Thyroid gland (tissue), 4 donors: Measurements from ENCODE around the gene ROPN1. TPM values are rescaled to one million over a fixed set of nuclear protein-coding genes. Genes with fewer than 3 reads are reported as not detected.
A peak's percentile ranks its signal among the peaks of the same experiment; 100 is the strongest.
"Not testable (repeated sequence)": the region's sequence is repeated elsewhere in the genome, so short reads cannot be mapped to it uniquely, and the experiment has no call there.

ENCODE experiments used
- DNase-seq, 2 donors: peaks; one replicate each; pipeline ENCODE4 v3.0.0-alpha.2; 2019
- H3K27ac ChIP-seq, 3 donors: fragments of 200-600 bp; sonication (generic); 1 replicate in 2 of 3; 2 replicates in 1 of 3; pipeline ENCODE4 v1.5.1; 2016 to 2019; ENCODE audit warnings: mild to moderate bottlenecking in 1 of 3, moderate library complexity in 1 of 3
- H3K27me3 ChIP-seq: fragments of 200-600 bp; sonication (generic); one replicate; pipeline ENCODE4 v1.5.1; 2019
- H3K36me3 ChIP-seq, 2 donors: fragments of 200-600 bp; sonication (generic); one replicate each; pipeline ENCODE4 v1.5.1; 2016 to 2019
- H3K4me1 ChIP-seq, 2 donors: fragments of 200-600 bp; sonication (generic); one replicate each; pipeline ENCODE4 v1.5.1; 2017 to 2019
- H3K4me3 ChIP-seq, 3 donors: fragments of 200-600 bp; sonication (generic); replicated peaks in 1 of 3; 1 replicate in 2 of 3; 2 replicates in 1 of 3; pipeline ENCODE4 v1.5.1; 2016; ENCODE audit warnings: mild to moderate bottlenecking in 1 of 3
- H3K9me3 ChIP-seq: fragments of 200-600 bp; sonication (generic); one replicate; pipeline ENCODE4 v1.5.1; 2017
- POLR2A ChIP-seq, 2 donors: fragments of 450-650 bp; IDR thresholded peaks; one replicate each; pipeline ENCODE4 v1.6.1; 2017; ENCODE audit warnings: antibody characterized with exemption in 2 of 2, mild to moderate bottlenecking in 2 of 2, moderate library complexity in 1 of 2
- WGBS, 2 donors: methylation state at CpG; one replicate each; pipeline ENCODE4 v1.1.5; 2017; 5-methylcytosine and 5-hydroxymethylcytosine counted together
- intact Hi-C: fragments of 100-400 bp; cut with DNase I; formaldehyde crosslinking; loops from one replicate; pipeline ENCODE4 v1.15.1; 2023
- total RNA-seq, 4 donors: library from RNA; depleted of rRNA; stranded (reverse); fragments of >200 nt; gene quantifications; one replicate each; pipeline ENCODE4 v1.2.3, GENCODE V29; 2016
- TF ChIP-seq, protein P1 (sequence below), 6 experiments: fragments of 200-600 bp in 3 of 6; fragments of 450-650 bp in 3 of 6; sonication (generic) in 3 of 6; IDR thresholded peaks; one replicate each; pipeline ENCODE4 v1.5.1; 2016 to 2019; ENCODE audit warnings: antibody characterized with exemption in 6 of 6, mild to moderate bottlenecking in 2 of 6, inconsistent platforms in 1 of 6, moderate library complexity in 1 of 6

ROPN1 gene
- total RNA-seq, 4 donors from 2014 or later = 0.54 TPM; not detected in 3

DNA sequence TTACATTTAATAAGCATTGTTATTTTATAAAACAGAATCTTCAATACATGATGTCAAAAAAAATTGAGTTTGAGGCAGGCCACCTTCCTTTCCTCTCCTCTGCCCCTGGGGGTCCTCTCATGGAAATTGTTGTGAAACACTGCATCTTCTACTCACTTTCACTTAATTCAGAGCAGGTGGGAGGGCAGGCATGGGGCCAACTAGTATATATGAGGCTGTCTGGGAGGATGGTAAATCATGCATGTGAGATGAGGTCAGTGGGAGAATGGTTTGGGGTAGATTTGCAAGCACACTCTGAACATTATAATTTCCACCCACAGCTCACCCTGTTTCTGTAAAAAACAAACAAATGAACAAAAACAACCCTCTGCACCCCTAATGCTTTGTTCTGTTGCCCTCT, 20.5 kb downstream of the ROPN1 start:
- intact Hi-C loops = no loop called here
- Histone ChIP-seq H3K9me3 (no peaks in the 10 kb centered on the region), H3K36me3 (no peaks in the 10 kb centered on the region), H3K27me3 (no peaks in the 10 kb centered on the region), H3K4me1 (no peaks in the 10 kb centered on the region), H3K27ac (no peak overlapping the region), H3K4me3 (no peak overlapping the region)
- no peak for DNase-seq
- TF ChIP-seq, protein P1, sequence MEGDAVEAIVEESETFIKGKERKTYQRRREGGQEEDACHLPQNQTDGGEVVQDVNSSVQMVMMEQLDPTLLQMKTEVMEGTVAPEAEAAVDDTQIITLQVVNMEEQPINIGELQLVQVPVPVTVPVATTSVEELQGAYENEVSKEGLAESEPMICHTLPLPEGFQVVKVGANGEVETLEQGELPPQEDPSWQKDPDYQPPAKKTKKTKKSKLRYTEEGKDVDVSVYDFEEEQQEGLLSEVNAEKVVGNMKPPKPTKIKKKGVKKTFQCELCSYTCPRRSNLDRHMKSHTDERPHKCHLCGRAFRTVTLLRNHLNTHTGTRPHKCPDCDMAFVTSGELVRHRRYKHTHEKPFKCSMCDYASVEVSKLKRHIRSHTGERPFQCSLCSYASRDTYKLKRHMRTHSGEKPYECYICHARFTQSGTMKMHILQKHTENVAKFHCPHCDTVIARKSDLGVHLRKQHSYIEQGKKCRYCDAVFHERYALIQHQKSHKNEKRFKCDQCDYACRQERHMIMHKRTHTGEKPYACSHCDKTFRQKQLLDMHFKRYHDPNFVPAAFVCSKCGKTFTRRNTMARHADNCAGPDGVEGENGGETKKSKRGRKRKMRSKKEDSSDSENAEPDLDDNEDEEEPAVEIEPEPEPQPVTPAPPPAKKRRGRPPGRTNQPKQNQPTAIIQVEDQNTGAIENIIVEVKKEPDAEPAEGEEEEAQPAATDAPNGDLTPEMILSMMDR (IDR thresholded peaks at IDR 0.05) = no peak

DNA sequence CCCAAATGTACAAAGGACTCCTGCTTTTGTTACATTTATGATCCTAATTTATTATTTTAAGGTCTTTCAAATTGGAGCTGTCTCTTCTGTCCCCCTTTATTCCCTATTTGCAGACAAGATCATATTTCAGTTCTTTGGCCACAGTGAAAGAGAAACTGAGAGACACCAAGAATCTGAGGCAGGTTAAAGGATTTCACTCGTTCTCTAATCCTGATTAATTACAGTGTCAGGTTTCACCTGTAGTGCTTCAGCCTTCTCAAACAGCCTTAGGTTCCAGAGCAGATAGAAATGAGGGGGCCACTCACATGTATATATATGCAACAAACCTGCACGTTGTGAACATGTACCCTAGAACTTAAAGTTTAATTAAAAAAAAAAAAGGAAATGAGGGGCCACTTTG, 24.7 kb downstream of the ROPN1 start:
- H3K4me3 ChIP-seq, intact Hi-C loops, H3K27ac ChIP-seq, H3K4me1 ChIP-seq, H3K36me3 ChIP-seq, H3K9me3 ChIP-seq, H3K27me3 ChIP-seq, DNase-seq: not testable (repeated sequence)
- 26 to 31% methylated on average over 2 of the region's 2 CpGs for WGBS, 2 donors

DNA sequence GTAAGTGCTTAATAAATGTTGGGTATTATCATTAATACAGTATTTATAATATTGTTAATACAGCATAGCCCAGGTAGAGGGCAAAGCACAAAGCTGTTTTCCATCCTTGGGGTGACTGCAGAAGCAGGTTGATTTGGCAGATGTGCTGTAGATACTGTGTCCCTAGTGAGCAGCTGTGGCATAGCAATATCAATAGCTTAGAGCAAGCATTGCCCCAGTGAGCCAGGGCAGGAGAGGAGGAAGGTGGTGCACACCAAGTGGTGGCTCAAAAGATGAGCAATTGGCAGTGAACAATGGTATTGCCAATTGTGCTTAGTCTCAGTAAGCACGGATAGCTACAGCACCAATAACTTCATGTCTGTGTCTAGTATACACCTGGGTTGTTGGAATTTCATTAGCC, 25.1 kb downstream of the ROPN1 start:
- intact Hi-C loops = not testable (repeated sequence)

DNA sequence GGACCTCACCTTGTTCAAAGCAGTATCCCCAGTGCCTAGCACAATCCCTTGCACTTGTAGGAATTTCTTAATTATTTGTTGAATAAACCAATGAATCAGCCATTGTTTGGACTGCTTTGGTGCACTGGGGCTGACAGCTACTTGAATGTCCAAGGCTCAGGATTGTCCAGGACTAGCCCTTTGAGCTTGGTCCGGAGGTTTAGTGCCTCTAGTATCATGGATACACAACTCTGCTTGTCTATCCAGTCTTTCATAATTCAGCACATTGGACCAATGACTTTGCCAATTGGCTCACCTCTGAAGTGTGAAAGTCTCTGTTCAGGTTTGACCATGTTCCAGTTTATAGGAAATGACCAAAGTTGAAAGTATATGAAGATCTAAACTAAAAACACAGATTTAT, 27.1 kb downstream of the ROPN1 start:
- H3K4me1 ChIP-seq, DNase-seq, H3K4me3 ChIP-seq, H3K36me3 ChIP-seq, intact Hi-C loops, H3K9me3 ChIP-seq, H3K27ac ChIP-seq, H3K27me3 ChIP-seq: not testable (repeated sequence)
- WGBS, 2 donors = 86 to 91% methylated on average over 1 of the region's 1 CpG

More for the DNA sequence above, 25.1 kb downstream of the ROPN1 start:
- not testable (repeated sequence) for H3K4me1 ChIP-seq, H3K36me3 ChIP-seq, H3K4me3 ChIP-seq, H3K27ac ChIP-seq, H3K9me3 ChIP-seq, DNase-seq, H3K27me3 ChIP-seq
- WGBS, 2 donors = 55 to 63% methylated on average over 1 of the region's 1 CpG

DNA sequence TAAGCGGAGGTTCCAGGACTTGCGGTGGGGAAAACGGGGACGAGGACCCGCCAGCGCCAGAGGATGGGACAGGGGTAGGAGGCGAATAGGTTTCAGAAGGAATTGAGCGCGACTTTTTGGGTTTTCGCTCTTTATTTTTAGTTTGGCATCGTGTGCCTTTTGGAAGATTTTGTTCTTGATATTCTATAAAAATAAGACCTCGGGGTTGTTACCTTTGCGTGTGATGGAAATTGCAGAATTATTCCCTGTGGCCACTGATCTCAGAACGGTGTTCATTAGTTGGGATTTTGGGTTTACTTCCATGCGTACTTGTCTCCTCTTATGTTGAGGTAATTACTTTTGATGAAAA, 30.4 kb downstream of the ROPN1 start:
- H3K27me3 ChIP-seq = no peaks in the 10 kb centered on the region
- WGBS, 2 donors = 6 to 7% methylated on average over 15 of the region's 15 CpGs
- H3K36me3 ChIP-seq = no peaks in the 10 kb centered on the region
- intact Hi-C loops = no loop called here
- no peak for DNase-seq
- peak overlapping the region; percentile 56 to 66 (median 62) for H3K27ac ChIP-seq
- TF ChIP-seq POLR2A (IDR thresholded peaks at IDR 0.05) = no peak
- TF ChIP-seq, protein P1 (IDR thresholded peaks at IDR 0.05) = no peak
- peaks cover 4 to 10% of the 10 kb centered on the region in 2 donors for H3K4me1 ChIP-seq
- H3K9me3 ChIP-seq = no peaks in the 10 kb centered on the region
- peak overlapping the region in 2 of 3 donors; percentile 48 to 66 for H3K4me3 ChIP-seq

DNA sequence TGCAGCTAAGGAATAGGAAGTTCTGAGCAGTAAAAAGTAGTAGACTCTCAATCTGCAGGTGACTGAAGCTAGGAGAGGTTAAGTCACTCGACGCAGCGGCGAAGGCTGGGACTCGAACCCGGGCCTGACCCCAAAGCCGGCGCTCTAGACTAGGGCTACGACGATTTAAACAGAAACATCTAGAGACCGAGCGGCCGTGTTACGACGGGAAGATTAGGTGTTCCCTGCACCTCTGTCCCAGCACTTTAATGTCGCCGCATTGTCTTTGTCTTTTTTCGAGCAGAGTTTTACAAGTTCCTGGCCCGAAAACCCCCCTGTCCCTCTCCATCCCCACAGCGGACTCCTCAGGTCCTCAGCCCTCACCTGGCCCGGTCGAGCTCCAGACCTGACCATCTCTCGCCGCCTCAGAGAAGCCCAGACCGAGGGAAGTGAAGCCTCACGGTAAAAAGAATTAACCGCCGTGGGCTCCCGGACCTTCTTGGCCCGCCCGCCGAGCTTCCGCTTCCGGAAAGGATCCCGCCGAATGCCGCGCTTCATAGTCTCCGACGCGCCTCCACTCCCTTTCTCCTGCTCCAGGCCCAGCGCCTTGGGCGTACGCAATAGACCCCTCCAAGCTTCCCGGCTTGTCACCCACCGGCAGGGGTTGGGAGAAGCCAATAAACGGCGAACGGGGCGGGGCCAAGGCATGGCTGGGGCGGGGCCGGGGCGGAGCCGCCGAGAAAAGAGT, 31.0 kb downstream of the ROPN1 start, which contains the start of gene CCDC14:
CCDC14 (minus strand) TSS at position 449 of the 727 bp plus-strand sequence; CDS start at position 393, 56 bp downstream.
- H3K9me3 ChIP-seq = no peaks in the 10 kb centered on the region
- intact Hi-C loops = no loop called here
- peak within 1 kb of the TSS; percentile 21 to 66 (median 48) for H3K4me3 ChIP-seq
- 1% methylated on average over 41 to 54 of the region's 55 CpGs for WGBS, 2 donors
- no peaks in the 10 kb centered on the region for H3K27me3 ChIP-seq
- TF ChIP-seq, protein P1 (IDR thresholded peaks at IDR 0.05) = no peak
- TF ChIP-seq POLR2A (IDR thresholded peaks at IDR 0.05) = peak in 1 of 2 donors; percentile 73
- H3K36me3 ChIP-seq = no peaks in the 10 kb centered on the region
- peak; percentile 95 to 96 for DNase-seq
- H3K4me1 ChIP-seq = peaks cover 4 to 10% of the 10 kb centered on the region in 2 donors
- peak within 1 kb of the TSS; percentile 56 to 66 (median 62) for H3K27ac ChIP-seq
